Measurements from ENCODE around the gene VAV2.

VAV2 gene

GRCh38 chr9:133855802-133856521 is 136.2 kb downstream of the VAV2 start:
- DNase-seq (ENCODE audit: low read depth in 2 of 3, low spot score in 2 of 3): no peak

- DNase-seq (ENCODE audit: low read depth in 2 of 3, low spot score in 2 of 3): no peak
Observed at GRCh38 chr9:133855371-133855770, 136.8 kb downstream of the VAV2 start.

- no peak for DNase-seq (ENCODE audit: low read depth in 2 of 3, low spot score in 2 of 3)
Observed at GRCh38 chr9:133854765-133855164, 137.4 kb downstream of the VAV2 start.

- no peak for DNase-seq (ENCODE audit: low read depth in 2 of 3, low spot score in 2 of 3)
Observed at GRCh38 chr9:133854048-133854447, 138.1 kb downstream of the VAV2 start.

- no peak for DNase-seq (ENCODE audit: low read depth in 2 of 3, low spot score in 2 of 3)
Observed at GRCh38 chr9:133853331-133853730, 138.8 kb downstream of the VAV2 start.

GRCh38 chr9:133852431-133852830 is 139.7 kb downstream of the VAV2 start:
- no peak for DNase-seq (ENCODE audit: low read depth in 2 of 3, low spot score in 2 of 3)

- DNase-seq (ENCODE audit: low read depth in 2 of 3, low spot score in 2 of 3): no peak
Observed at GRCh38 chr9:133851693-133852092, 140.4 kb downstream of the VAV2 start.

GRCh38 chr9:133850937-133851336 is 141.2 kb downstream of the VAV2 start:
- no peak for DNase-seq (ENCODE audit: low read depth in 2 of 3, low spot score in 2 of 3)

- DNase-seq (ENCODE audit: low read depth in 2 of 3, low spot score in 2 of 3): no peak
Observed at GRCh38 chr9:133850161-133850560, 142.0 kb downstream of the VAV2 start.

GRCh38 chr9:133849110-133849670 is 142.9 kb downstream of the VAV2 start:
- DNase-seq (ENCODE audit: low read depth in 2 of 3, low spot score in 2 of 3): no peak

- no peak for DNase-seq (ENCODE audit: low read depth in 2 of 3, low spot score in 2 of 3)
Observed at GRCh38 chr9:133848471-133849109, 143.5 kb downstream of the VAV2 start.

- DNase-seq (ENCODE audit: low read depth in 2 of 3, low spot score in 2 of 3): no peak
Observed at GRCh38 chr9:133846483-133847090, 145.5 kb downstream of the VAV2 start.

- no peak for DNase-seq (ENCODE audit: low read depth in 2 of 3, low spot score in 2 of 3)
Observed at GRCh38 chr9:133845440-133845839, 146.7 kb downstream of the VAV2 start.

GRCh38 chr9:133844881-133845410 is 147.2 kb downstream of the VAV2 start:
- DNase-seq (ENCODE audit: low read depth in 2 of 3, low spot score in 2 of 3): no peak

- no peak for DNase-seq (ENCODE audit: low read depth in 2 of 3, low spot score in 2 of 3)
Observed at GRCh38 chr9:133844398-133844784, 147.7 kb downstream of the VAV2 start.

- no peak for DNase-seq (ENCODE audit: low read depth in 2 of 3, low spot score in 2 of 3)
Observed at GRCh38 chr9:133843751-133844397, 148.2 kb downstream of the VAV2 start.

GRCh38 chr9:133843250-133843649 is 148.9 kb downstream of the VAV2 start:
- no peak for DNase-seq (ENCODE audit: low read depth in 2 of 3, low spot score in 2 of 3)

- DNase-seq (ENCODE audit: low read depth in 2 of 3, low spot score in 2 of 3): no peak
Observed at GRCh38 chr9:133842721-133843227, 149.3 kb downstream of the VAV2 start.

- no peak for DNase-seq (ENCODE audit: low read depth in 2 of 3, low spot score in 2 of 3)
Observed at GRCh38 chr9:133842174-133842573, 149.9 kb downstream of the VAV2 start.

GRCh38 chr9:133841167-133841812 is 150.8 kb downstream of the VAV2 start:
- DNase-seq (ENCODE audit: low read depth in 2 of 3, low spot score in 2 of 3): no peak

Data from activated CD8-positive, alpha-beta memory T cell treated with anti-CD3 and anti-CD28 coated beads for 48 hours (primary cell).